RWPE1 (cell line): Measurements from ENCODE around the gene DYNC1I1.

Experiments used
- CTCF ChIA-PET: fragments of 350-600 bp; sonication (Branson Sonifier 250); formaldehyde crosslinking; extraction: SDS; loops from one replicate; lab custom pipeline; 2021; lab: Yijun Ruan, JAX
- POLR2A ChIA-PET: fragments of 400-600 bp; formaldehyde crosslinking; extraction: SDS; loops from one replicate; lab custom pipeline; 2020; ENCODE audit warnings: antibody characterized with exemption; ENCODE audit not compliant: low non-redundant PET; lab: Yijun Ruan, JAX
- DNase-seq: peaks from one replicate; pipeline ENCODE4 v3.0.0; 2012; ENCODE audit warnings: low spot score
- H3K27ac ChIP-seq: fragments of 450-650 bp; 2 replicates; pipeline ENCODE4 v1.5.1; 2017
- CTCF ChIP-seq: fragments of 450-650 bp; conservative IDR thresholded peaks from 2 replicates; pipeline ENCODE4 v1.5.1; 2017; ENCODE audit warnings: low read depth, mild to moderate bottlenecking

Gene DYNC1I1

GRCh38 chr7:96052860-96053470 is 280.6 kb downstream of the DYNC1I1 start:
- CTCF ChIA-PET, result no interaction called here

GRCh38 chr7:96055717-96056116 is 283.4 kb downstream of the DYNC1I1 start:
- H3K27ac ChIP-seq, result no peak overlapping the region
- CTCF ChIA-PET, result interaction anchor here (0.6 kb wide), 1 partner anchor 10 kb away, joined by 4 read pairs; no protein-coding TSS in a partner anchor
- TF ChIP-seq CTCF, result no peak
- POLR2A ChIA-PET, result no interaction called here
- no peak for DNase-seq

More at GRCh38 chr7:96052860-96053470, 280.6 kb downstream of the DYNC1I1 start:
- POLR2A ChIA-PET, result no interaction called here
- H3K27ac ChIP-seq, result no peak overlapping the region
- DNase-seq, result no peak
- no peak for TF ChIP-seq CTCF

- no peak overlapping the region for H3K27ac ChIP-seq
- ChIA-PET CTCF (interaction anchor here (0.5 to 1.0 kb wide), 3 partner anchors 16 to 969 kb away, joined by 3 read pairs; no protein-coding TSS in a partner anchor), POLR2A (no interaction called here)
- DNase-seq, result no peak
- TF ChIP-seq CTCF, result no peak
Observed at GRCh38 chr7:96059075-96059474, 286.7 kb downstream of the DYNC1I1 start.

GRCh38 chr7:96061009-96061408 is 288.7 kb downstream of the DYNC1I1 start:
- DNase-seq, result no peak
- CTCF ChIA-PET, result no interaction called here
- POLR2A ChIA-PET, result no interaction called here
- TF ChIP-seq CTCF, result no peak
- no peak overlapping the region for H3K27ac ChIP-seq

- DNase-seq, result no peak
- TF ChIP-seq CTCF, result no peak
- ChIA-PET POLR2A (no interaction called here), CTCF (no interaction called here)
- no peak overlapping the region for H3K27ac ChIP-seq
Observed at GRCh38 chr7:96061844-96062243, 289.5 kb downstream of the DYNC1I1 start.

GRCh38 chr7:96067321-96067720 is 295.0 kb downstream of the DYNC1I1 start:
- no peak overlapping the region for H3K27ac ChIP-seq
- peak; percentile 30 for DNase-seq
- ChIA-PET CTCF (interaction anchor here (0.6 kb wide), 1 partner anchor 151 kb away, joined by 4 read pairs; no protein-coding TSS in a partner anchor), POLR2A (interaction anchor here (0.6 kb wide), 1 partner anchor 146 kb away, joined by 3 read pairs; no protein-coding TSS in a partner anchor)
- no peak for TF ChIP-seq CTCF
